DMS53 (cell line): Measurements from ENCODE around the gene CBLN3.
"Not testable (repeated sequence)": the region's sequence is repeated elsewhere in the genome, so short reads cannot be mapped to it uniquely, and the experiment has no call there.

Source experiments
- DNase-seq: peaks from one replicate; lab custom pipeline; 2025; lab: John Stamatoyannopoulos, UW

The CBLN3 gene

DNA sequence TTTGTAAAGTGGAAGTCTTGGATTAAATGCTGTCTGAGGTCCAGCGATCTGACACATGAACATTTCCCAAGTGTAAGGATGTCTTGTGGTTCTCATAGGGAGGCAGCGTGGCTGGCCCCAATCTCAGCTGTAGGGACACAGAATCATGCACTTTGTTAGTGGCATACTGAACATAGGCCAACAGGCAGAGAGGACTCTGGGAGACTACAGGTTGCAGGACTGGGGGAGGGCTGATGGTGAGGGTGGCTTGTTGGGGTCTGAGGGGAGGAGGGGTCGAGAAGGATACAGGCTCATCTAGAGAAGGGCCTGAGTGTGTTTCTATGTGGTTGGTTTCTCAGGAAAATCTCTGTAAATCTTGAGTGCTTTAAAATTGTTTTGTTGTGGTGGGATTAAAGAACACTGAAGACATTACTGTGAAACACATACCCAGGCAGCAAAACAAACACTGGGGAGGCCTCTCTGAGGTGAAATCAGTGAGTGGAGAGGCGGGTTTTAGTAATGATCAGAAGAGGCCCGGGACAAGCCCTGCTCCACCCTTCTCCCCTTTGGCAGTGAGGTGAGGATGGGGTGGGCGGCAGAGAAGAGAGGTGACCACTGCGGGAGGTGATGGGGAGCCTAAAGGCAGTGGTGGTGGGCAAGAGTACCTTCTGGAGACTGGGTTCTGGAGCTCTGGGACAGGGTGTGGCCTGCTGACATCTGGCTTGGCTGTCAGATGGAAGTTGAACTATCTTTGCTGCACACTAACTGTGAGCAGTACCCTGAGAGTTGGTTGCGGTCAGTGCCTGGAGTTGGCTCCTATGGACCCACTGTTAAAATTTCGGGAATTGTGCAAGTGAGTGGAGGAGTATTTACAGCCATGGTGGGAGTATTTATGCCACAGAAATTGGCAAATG lies 27.4 kb downstream of the CBLN3 start:
- DNase-seq = no peak

DNA sequence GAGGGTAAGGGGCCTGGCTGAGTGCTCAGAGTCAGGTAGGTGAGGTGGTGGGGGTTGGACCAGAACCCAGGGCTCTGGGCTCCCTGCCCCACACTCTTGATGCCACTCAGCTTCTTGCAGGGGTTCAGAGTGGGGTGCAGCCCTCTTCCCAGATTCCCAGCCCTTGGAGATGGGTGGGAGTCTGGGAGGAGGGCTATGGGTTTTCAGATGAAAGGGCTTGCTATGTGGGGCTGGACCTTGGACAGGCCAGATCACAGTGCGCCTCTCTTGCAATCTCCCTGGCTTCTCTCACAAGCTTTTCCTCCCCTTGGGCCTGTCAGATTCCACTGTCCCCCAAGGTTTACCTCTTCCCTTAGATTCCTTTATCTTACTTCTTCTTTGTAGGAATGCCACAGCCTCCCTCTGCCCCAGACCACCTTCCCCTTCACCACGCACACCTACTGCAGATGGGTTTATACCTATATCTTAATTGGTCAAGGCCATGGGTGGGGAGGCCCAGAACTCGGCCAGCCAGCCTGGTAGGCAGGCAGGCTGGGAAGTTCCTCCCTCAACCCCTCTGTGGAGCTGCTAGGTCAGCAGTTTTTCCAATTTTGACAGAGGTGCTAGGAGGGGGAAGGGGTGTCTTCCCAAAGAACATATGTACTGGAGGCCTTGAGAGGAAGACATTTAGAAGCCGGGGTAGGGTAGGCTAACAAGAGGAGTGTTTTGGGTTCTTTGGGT lies 29.3 kb downstream of the CBLN3 start:
- DNase-seq = no peak

DNA sequence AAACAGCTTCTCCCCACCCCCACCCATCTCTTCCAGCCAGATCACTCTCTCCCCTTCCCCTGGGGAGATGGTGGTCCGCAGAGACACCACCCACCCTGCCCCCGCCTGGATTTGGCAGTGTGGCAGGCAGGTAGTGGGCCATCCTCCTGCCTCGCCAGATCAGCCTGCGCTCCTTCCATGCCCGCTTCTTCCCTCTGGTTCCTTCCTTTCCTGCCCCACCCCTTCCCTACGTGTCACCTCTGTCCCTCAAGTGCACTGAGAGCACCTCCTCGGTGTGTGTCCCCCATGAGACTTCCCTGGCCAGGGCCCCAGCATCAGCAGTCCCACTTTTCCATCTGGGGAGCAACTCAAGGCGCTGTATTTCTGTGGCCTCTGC lies 30.0 kb downstream of the CBLN3 start:
- DNase-seq = no peak

DNA sequence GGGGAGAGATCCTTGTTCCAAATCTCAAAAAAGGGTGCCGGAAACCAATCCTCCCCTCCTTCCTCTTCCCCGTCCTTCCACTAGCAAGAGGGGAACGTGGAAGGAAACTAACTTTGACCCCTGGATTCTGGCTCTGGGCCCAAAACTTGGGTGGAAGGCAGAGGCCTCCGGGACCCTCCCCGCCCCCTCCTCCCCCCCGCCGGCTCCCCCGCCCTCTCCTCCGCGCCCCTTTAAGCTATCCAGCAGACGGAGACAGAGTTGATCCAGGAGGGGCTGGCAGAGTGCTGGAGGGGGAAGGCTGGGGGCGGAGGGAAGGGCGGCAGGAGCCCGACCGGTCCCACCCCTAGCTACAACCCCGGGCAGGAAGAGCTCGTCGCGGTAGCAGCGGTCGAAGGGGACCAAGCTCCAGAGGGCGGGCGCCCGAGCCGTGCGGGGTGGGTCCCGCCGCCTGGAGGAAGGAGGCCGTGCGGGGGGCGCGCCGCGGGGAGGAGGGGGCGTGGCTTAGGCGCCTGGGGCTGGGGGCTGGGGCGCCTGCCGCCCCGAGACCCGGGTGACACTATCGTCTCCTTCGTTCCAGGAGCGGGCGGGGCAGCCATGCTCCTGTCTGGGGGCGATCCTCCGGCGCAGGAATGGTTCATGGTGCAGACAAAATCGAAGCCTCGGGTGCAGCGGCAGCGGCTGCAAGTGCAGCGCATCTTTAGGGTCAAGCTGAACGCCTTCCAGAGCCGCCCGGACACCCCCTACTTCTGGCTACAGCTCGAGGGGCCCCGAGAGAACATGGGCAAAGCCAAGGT lies 30.6 kb downstream of the CBLN3 start, which contains the start of gene NYNRIN:
Gene NYNRIN (plus strand): TSS at position 351 of the 794 bp plus-strand sequence. CDS start 244 bp downstream, at position 595.
- peak; percentile 57 for DNase-seq

DNA sequence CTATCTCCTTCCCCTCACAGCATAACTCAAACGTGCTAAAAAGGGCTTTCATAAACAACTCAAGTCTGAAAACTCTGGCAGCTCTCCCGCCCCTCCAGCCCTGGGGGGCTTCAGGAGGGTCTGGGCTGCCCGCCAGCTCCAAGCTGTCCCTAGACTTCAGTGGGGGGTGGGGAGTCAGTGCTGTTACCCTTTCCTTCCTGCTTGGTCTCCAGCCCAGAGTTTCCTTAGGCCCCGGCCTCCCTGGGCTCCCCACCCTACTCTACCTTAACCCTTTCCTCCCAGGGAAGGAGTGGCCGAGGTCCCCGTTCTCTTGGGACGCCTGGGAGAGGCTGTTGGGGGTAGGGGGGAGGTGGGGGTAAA lies 31.2 kb downstream of the CBLN3 start:
- DNase-seq = no peak

DNA sequence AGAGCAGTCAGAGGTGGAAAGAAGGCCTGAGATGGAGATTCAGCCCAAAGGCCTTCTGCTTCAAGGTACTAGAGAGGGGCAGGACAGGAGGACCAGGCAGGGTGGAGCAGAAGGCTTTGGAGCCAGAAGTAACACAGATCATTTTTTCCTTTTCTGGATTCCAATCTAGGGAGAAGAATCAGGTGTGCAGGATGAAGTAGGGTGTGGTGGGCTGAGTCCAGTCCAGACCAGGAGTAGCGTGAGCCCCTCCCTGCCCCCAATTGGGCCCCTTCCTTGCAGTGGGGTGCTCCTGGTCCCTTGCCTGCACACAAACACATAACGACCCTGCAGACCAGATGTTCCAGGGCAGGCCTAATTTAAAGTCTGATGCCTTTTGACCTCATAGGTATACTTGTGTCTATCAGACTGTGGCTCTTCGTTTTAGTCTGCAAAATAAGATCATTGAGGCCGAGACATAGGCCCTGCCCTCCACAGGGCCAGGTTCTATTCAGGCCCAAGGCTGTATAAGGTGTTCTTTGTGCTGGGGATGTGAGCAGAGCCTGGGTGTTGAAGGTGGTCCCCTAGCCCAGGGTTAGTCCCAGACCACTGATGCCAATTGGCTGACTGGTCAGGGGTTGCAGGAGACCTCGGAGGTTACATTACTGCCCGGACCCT lies 31.7 kb downstream of the CBLN3 start:
- no peak for DNase-seq

DNA sequence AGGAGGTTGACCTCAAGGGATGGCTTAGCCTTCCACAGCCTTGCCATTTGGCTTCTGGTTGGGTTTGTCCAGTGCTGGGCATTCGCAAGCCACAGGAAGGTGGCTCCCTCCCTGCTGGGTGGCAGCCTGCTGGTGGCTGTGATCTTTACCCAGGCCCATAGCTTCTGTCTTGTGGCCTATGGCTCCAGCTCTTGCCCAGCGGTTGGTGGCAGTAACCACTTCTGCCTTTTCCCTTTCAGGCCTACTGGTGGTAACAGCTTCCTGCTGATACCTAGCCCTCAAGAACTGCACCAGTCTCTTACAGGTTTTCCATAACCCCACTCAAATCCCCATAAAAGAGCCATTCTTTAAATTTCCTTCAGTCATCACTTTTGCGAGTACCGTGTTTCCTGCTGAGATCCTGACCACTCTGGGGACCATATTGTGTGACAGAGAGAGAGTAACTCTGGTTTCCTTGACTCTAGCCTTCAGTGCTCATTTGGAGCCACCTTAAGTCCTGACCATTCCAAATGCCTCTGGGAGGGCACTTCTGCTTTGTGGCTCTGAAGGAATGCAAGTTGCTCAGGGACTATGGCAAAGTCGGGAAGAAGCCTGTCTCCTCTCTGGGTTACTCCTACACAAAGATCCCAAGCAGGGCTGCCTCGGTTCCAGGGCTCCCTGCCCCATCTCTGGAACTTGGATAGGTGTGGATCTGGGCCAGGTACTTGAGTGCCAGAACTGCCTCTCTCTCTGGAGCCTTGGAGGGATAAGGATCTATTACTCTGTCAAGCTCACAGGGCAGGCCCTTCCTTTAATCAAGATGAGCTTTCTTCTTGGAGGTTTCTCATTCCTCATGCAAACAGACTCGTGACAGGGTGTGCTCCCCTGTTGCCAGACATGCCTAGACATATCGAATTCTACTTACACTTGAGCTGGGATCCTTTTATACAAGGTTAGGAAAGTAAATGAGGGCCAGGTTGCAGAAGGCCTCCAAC lies 33.6 kb downstream of the CBLN3 start:
- DNase-seq = no peak

DNA sequence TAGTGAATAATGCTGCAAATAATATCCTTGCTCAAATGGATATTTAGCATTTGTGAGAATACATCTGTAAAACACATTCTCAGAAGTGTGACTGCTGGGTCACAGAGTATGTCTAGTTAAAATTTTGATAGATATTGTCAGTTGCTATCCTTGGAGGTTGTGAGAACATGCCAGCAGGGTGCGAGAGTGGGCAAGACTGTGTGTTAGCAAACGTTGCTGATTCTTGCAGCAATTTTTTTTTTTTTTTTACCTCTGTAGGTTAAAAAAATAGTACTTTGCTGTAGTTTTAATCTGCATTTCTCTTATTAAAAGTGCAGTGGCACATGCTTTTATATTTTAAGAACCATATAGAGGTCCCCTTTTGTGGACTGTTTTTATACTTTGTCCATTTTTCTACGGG lies 35.2 kb downstream of the CBLN3 start:
- DNase-seq = peak; percentile 13

DNA sequence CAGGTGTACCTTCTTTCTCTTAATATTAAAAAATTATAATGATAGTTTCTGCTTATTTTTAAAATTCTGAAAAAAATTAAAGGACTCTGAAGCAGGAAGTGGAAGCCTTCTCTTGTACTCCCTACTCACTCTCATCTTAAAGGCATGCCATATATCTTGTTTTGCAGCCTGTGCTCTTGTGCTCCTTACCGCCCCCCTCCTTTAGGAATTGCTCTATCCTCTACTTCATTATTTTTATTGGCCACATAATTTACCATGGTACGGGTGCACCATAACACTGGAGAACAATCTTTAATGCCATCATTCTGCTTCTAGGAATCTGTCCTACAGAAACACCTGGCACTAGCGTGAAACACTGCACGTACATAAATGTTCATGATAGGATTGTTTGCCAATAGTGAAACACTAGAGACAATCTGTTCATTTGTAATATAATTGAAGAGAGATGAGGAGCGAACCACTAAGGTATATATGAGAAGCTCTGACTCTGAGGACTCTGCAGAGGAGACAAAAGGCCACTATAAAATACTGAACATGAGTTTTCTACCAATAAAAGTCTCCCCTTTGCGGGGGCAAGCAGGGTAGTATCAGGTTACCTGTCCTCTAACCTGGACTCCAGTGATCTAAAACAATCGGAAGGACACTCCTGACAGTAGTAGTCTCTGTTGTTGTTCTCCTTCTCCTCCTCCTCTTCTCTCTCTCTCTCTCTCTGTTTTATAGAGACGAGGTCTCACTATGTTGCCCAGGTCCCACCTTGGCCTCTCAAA lies 37.0 kb downstream of the CBLN3 start:
- peak; percentile 82 for DNase-seq

DNA sequence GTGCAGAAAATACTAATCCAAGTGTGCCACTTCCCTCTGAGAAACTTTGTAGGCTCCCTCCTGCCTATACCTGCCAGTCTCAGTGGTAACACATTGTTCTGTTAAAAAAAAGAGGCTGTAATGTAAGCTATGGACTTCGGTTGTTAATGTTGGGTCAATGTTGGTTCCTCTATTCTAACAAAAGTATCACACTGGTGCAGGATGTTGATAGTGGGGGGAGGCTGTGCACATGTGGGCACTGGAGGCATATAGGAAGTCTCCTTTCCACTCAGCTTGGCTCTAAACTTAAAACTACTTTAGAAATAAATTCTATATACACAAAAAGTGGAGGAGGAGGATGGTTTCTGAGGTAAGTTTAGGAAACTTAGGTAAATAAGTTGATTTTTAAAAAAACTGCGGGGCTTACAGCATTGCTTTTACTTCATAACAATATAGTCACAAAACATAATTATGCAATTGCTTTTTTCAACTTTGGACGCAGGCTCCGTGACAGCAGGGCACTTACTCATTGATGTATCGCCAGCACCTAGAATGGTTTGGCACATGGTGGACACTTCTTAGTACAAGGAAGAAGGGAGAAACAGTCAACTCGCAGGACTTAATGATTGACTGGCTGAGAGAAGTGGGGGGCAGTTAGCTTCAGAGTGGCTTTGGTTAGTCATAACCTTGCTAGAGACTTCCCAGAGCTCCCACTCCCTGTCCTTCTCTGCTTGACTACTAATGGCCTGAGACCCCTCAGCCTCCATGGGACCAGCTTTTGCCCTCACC lies 38.6 kb downstream of the CBLN3 start:
- DNase-seq = peak; percentile 16

DNA sequence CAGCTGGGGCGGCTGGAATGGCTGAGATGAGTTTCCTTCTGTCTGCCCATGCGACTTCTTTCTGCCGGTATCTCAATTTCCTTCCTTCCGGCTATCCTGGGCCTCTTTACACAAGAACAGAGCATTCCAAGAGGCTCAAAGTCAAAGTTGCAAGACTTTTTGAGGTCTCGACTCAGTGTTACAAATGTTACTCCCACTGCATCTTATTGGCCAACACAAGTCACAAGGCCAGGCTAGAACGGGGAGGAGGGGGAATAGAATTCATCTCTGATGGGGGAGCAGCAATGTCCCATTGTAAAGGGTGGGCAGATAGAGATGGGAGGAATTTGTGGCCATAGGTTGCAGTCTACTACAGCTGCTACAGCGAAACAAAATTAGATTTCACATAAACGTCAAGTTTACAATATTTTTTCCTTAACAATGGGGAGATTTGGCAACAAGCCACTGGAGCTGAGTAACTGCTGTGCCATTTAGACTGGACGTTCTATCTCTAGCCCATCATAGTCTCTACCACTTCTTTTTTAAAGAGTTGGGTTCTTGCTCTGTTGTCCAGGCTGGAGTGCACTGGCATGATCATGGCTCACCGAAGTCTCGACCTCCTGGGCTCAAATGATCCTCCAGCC lies 40.1 kb downstream of the CBLN3 start:
- DNase-seq = no peak

DNA sequence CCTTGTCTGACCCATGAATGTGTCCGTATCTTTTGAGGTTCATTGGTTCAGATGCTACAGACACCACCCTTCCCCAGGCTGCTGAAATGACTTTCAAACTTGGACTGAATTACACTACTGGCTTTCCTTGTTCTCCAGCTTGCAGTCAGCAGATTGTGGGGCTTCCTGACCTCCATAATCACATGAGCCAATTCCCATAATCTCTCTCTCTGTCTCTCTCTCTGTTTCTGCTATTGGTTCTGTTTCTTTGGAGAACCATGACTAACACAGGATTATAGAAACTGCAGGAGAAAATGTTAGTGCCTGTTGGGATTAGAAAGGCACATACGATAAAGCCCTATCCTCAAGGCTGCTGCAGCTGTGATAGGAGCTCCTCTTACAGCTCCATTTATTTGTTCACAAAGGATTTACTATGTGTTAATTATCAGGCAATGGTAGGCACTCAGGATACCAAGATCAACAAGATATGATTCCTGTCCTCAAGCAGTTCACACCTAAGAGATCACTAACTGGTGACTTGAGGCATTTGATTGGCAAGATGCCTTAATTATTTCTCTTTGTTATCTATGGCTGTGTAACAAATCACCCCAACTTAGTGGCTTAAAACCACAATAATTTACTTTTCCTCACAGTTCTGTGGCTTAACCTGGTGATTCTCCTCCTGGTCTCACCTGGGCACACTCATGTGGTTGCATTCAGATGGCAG lies 40.8 kb downstream of the CBLN3 start:
- DNase-seq = no peak

DNA sequence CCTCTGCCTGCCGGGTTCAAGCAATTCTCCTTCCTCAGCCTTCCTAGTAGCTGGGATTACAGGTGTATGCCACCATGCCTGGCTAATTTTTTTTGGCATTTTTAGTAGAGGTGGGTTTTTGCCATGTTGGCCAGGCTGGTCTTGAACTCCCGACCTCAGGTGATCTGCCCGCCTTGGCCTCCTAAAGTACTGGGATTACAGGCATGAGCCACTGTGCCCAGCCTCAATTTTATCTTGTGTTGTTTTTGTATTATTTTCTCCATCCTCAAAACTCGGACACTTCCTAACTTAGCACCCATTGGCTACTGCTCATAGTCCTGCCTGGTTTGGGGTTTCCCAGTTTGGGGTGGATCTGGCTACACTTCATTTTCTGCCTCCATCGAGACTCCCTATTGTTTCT lies 41.9 kb downstream of the CBLN3 start:
- DNase-seq = not testable (repeated sequence)

DNA sequence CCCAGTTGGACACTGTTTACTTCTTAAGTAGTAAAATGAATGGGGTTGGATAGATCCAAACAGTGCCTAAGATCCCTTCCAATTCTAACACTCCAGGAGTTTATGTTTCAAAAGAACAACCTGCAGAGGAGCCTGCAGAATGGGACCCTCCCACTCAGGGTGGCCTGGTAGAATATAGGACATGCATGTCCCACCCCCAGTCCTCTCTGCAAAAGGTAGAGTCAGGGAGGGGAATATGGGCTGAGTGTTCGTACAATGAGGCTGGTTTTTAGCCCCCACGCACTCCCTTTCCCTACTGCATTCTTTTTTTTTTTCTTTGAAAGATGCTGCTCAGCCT lies 42.5 kb downstream of the CBLN3 start:
- DNase-seq = no peak

DNA sequence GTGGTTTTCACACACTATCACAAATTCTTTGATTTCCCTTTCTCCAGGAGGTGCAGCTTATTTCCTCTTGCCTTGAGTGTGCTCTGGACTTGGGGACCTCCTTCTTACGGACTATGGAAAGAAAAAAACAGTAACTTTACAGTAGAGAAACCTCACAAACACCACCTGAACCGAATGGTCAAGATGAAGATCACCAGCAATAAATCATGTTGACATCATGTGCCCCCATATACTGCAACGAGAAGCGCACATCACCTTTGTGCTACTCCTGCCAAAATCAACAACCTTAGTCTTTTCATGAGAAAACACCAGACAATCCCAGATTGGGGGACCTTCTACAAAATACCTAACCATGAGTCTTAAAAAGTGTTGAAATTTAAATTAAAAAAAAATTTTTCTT lies 43.9 kb downstream of the CBLN3 start:
- DNase-seq = no peak

DNA sequence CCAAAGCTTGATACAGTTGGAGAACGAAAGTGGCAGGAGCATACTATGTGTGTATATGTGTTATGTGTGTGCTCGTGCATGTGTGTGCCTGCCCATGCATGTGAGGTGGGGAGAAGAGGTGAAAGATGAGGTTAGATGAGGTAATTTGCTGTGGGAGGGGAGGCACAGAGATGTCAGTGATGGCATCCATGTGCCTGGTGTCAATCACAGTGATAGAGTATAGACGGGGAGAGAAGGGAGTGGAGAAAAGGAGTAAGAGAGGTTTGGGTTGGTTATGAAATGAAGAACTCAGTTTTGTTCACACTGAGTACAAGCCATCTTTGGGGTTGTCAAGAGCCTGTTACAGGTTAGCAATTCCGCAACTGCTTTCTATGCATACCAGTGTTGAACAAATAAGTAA lies 45.3 kb downstream of the CBLN3 start:
- no peak for DNase-seq

DNA sequence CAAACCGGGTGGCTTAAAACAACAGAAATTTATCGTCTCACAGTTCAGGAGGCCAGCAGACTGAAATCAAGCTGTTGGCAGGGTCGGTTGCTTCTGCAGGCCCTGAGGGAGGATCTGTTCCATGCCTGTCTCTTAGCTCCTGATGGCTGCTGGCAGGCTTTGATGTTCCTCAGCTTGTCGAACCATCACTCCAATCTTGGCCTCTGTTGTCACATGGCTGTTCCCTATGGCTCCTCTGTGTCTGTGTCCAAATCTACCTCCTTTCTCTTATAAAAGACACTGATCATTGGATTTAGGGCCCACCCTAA lies 47.5 kb downstream of the CBLN3 start:
- no peak for DNase-seq

DNA sequence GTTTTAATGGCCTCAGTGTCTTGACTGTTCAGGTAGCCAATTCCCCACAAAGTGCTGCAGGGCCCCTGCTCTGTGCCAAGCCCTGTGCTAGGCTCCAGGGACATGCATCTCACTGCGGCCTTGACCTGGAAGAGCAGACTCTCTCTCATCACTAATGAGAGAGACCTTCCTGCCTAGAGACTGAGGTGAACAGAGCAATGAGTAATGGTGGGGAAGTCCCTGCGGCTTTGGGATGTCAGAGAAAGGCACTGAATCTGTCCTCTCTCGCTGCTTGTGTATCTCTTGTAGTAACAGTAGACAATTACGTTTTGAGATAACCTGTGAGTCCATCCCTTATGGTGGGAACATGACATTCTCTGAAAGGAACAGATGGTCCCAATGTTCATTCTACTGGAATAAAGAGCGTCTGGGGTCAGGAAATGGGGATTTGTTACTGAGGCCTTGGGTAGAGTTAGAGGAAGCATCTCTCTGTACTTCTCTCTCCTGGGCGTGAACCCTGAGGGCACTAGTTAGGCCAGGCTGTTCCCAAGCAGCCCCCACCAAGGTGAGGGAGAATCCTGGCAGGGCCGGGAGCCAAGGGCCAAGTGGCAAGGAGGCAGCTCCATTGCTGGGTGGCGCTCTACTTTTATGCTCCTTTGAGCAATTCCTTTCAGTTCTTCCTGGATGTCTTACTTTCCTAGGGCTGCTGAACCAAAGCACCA lies 48.0 kb downstream of the CBLN3 start:
- no peak for DNase-seq
